IPS-NIHi7 (cell line): Measurements from ENCODE around the gene PRXL2A.
A peak's percentile ranks its signal among the peaks of the same experiment; 100 is the strongest.
"Not testable (repeated sequence)": the region's sequence is repeated elsewhere in the genome, so short reads cannot be mapped to it uniquely, and the experiment has no call there.

Experiments used
- DNase-seq: peaks from one replicate; pipeline ENCODE4 v3.0.0; 2012; ENCODE audit warnings: mixed read lengths; ENCODE audit errors: extremely low spot score

The PRXL2A gene

GRCh38 chr10:80411681-80412220, 3.4 kb downstream of the PRXL2A start:
- DNase-seq, result no peak

- DNase-seq, result no peak
Measured at GRCh38 chr10:80412486-80412885, 4.1 kb downstream of the PRXL2A start.

DNA sequence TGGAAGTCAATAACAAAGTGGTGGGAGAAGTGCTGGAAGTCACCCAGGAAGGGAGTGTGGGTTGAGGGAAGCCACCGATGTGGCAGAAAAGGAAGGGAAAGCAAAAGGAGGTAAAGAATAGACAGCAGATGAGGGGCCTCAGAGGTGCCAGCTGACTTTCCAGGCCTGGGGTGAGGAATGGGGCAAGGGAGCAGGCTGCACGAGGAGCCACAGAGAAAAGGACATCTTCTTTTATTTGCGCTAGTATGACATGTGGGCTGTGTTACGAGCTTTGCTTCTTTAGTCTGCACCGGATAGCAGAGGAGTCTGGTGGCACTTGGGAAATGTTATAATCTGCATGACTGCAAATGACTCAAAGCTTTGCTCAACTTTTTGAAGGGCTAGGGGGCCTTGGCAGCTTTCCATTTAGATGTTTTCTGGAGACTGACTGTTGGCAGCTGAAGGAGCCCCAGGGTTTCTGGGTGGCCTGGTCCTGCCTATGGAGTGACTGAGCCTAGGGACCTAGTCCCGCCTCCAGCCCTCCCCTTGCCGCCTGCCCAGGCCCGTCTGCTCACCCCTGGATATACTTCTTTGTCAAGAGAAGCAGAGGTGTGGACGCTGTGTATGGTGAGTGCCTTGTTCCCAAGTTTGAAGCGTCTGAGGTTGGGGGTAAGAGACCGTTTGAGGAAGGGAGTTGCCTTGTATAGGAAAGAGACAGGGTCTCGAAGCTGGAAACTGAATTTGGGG, 5.1 kb downstream of the PRXL2A start:
- no peak for DNase-seq

DNA sequence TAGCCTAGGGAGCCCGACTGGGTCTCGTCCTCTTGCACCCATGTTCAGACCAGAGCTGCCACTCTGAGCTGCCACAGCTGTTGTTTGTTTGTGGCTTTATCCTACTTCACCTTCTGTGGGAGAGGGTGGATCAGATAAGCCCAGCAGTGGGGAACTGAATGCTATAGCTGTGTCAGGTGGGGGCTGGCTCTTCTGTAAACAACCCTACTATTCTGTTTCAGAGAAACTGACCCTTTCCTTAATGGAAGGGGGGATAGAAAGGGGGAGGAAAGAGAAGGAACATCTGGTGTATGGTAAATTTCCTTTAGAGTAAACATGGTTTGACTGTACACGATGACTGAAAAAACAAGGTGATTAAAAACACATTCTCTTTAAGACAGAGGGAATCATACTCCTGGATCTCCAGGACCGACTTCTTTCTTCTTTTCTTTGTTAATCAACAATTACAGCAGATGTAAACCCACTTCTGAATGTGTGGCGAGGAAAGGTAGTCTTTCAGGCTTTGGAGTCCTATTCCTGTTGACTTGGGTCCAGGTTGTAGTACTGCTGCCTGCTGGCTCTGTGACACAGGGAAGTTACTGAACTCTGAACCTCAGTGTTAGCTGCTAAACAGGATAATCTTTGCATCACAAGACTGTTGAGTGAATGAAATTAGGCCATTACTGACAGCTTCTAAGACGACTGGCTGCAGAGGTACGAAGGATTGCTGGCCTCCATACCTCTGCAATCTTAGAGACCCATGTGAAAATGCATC, 6.0 kb downstream of the PRXL2A start:
- no peak for DNase-seq

DNA sequence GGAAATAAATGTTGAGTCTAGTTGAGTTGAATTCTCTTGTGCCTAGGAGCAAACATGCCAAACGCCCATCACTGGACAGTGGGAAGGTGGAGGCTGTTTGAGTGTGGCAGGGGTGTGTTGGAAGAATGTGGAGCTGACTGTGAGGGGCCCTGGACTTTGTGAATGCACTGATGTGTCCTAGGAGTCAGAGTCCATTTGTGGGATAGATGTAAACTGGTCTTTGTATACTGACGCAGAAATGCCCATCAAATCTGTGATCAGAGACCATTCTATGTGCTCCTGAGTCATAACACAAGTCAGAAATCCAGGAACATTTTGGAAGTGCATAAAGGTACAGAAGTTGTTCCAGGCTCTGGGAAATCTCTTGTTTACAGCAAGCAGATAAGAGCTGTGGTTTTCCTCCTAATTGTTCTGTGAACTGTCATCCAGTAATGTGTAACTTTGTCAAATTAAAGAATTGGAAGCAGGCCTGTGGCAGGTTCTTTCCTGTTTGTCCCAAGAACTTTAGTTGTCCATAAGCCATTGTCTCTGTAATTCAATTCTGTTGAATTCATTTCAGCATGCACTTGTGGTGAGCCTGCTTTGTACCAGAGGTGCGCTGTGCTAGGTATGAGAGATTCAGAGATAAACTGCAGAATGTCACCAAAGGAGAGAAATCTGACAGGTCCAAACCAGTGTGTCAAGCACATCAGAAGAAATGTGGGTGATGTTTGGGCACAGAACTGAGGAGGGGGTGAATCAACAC, 7.6 kb downstream of the PRXL2A start:
- DNase-seq, result no peak

GRCh38 chr10:80416479-80417098, 8.2 kb downstream of the PRXL2A start:
- DNase-seq, result no peak

- DNase-seq, result not testable (repeated sequence)
Measured at GRCh38 chr10:80417256-80417655, 8.9 kb downstream of the PRXL2A start.

- DNase-seq, result no peak
Measured at GRCh38 chr10:80421050-80421706, 12.8 kb downstream of the PRXL2A start.

DNA sequence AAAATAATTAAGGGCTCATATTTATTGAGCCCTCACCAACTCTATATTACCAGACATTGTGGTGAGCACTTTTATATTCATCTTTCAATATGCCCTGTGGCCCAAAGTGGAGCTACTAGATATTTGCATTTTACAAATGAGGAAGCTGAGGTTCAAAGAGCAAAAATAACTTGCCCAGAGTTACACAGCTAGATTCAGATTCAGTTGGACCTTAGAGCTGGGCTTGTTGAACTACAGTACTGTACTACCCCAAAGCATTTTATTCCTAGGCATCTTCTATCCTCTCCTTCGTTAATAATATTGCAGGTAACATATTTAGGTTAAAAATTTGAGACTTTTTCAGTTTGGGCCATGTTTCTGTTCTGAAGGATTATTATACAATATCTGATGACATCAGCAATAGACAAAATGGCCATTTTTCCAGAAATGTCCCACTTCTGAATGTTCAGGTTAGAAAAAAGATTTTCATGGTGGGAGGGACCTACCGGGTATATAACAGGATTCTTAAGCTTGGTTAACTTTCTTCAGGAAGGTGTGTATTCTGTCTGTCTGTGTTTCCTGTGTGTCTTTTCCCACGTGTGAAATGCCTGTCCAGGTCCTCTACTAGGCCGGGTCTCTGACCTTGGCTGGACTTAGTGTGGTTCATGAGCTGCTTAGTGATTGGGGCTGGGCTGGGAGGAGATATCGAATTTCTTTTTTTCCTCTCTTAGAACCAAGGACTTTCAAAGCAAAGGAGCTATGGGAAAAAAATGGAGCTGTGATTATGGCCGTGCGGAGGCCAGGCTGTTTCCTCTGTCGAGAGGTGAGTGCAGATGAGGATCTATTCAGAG, 13.6 kb downstream of the PRXL2A start:
- no peak for DNase-seq

DNA sequence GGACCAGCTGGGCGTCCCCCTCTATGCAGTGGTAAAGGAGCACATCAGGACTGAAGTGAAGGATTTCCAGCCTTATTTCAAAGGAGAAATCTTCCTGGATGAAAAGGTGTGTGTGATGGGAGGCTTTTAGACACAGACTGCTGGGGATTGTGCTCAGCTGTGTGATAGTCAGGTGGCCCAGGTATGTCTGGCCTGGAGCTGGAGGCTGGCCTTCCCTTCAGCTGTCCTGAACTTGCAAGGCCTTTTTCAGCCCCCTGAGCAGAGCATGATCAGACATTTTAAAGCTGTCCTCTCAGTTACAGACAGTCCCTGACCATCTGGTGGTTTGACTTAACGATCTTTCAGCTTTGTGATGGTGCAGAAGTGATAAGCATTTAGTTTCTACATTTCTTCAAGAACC, 17.6 kb downstream of the PRXL2A start:
- DNase-seq, result no peak

DNA sequence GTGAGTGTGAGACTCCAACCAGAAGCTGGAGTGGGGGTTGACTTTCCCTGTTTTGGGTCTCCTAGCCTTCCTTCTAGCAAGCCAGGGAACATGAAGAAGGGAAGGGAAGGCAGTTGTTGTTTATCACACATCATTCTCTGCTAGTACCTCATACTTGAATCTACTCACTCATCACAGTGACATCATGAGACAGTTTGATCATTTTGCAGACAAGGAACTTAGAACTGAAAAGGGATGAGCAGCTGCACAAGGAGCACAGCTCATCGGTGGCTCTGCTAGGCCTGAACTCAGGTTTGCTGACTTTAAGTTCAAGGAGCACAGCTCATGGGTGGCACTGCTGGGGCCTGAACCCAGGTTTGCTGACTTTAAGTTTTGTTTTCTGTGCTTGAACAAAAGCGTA, 19.2 kb downstream of the PRXL2A start:
- DNase-seq, result no peak

DNA sequence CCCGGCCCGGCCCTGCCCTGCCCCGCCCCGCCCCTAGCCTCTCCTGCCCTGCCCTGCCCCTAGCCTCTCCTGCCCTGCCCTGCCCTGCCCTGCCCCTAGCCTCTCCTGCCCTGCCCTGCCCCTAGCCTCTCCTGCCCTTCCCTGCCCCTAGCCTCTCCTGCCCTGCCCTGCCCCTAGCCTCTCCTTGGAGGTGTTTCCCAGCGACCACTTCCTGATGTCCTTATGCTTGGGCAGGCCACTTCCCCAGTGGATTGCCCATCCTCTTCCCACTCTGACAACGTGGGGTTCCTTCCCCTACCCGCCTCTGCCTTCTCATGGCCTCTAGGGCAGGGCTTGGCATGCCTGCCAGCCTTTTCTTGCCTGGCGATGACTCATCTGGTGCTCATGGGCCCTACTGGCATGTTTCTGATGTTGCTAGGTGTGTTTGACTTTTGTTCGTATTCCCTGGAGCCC, 21.2 kb downstream of the PRXL2A start:
- no peak for DNase-seq

DNA sequence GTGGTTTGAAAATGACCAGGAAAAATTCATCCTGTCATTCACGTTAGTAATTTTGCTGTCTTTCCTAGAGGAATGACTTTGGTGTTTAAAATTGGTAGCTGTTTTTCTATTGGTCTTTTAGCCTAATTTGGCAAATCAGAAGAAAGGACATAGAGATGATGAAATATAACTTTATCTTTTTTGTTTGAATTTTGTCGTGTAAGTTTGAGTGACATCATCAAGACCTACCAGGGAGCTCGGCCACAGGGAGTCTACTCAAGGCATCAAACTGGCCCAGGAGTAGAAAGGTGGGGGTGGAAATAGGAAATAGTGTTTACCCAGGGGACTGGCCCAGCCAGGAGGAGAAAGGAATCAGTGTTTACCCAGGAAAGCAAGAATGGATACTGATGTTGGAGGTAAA, 24.8 kb downstream of the PRXL2A start:
- no peak for DNase-seq

- no peak for DNase-seq
Measured at GRCh38 chr10:80436446-80437098, 28.2 kb downstream of the PRXL2A start.

GRCh38 chr10:80437227-80437626, 28.9 kb downstream of the PRXL2A start:
- DNase-seq, result peak; percentile 31

GRCh38 chr10:80441831-80442230, 33.5 kb downstream of the PRXL2A start:
- no peak for DNase-seq

- DNase-seq, result no peak
Measured at GRCh38 chr10:80442879-80443278, 34.5 kb downstream of the PRXL2A start.

DNA sequence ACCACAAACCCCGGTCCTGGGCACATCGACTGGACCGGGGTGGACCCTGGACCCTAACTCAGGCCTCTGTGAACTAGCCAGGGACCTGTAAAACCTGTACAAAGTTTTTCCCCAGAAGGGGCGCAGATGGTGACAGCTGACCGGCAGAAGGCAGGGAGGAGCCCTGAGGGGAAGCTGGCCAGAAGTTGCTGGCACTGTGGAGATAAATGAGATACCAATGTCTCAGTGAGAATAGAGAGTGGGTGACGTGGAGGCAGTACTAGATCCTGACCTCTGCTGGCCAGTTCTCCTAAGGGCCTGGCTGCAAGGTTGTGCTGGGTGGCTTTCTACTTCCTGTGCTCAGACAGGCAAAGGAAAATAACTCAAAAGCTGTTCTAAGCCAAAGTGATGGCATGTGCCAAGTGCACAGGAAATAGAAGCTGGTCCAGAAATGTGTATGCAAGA, 35.2 kb downstream of the PRXL2A start:
- DNase-seq, result peak; percentile 63

GRCh38 chr10:80444124-80444523, 35.8 kb downstream of the PRXL2A start:
- no peak for DNase-seq
